Measurements from ENCODE around the gene KCNJ12.
"Not testable (repeated sequence)": the region's sequence is repeated elsewhere in the genome, so short reads cannot be mapped to it uniquely, and the experiment has no call there.

DNA sequence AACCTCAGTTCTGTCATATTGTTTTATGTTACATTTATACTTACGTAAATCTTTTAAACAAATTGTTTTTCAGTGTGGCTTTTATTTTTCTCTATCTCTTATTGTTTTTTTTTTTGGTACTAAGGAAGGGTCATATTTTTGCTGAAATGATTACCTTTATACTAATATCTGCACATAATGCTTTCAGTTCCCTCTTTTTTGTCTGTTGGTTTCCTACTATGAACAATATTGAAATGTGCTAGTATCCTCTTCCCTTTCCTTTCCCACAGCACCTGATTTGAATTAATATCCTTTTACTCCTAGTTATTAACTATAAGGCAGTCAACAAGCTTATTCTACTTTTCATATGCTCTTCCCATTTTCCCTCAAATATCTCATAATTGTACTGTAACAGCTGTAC lies 48.2 kb upstream of the KCNJ12 start:
- TF ChIP-seq, protein P1, sequence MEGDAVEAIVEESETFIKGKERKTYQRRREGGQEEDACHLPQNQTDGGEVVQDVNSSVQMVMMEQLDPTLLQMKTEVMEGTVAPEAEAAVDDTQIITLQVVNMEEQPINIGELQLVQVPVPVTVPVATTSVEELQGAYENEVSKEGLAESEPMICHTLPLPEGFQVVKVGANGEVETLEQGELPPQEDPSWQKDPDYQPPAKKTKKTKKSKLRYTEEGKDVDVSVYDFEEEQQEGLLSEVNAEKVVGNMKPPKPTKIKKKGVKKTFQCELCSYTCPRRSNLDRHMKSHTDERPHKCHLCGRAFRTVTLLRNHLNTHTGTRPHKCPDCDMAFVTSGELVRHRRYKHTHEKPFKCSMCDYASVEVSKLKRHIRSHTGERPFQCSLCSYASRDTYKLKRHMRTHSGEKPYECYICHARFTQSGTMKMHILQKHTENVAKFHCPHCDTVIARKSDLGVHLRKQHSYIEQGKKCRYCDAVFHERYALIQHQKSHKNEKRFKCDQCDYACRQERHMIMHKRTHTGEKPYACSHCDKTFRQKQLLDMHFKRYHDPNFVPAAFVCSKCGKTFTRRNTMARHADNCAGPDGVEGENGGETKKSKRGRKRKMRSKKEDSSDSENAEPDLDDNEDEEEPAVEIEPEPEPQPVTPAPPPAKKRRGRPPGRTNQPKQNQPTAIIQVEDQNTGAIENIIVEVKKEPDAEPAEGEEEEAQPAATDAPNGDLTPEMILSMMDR (IDR thresholded peaks at IDR 0.05): not testable (repeated sequence)
- not testable (repeated sequence) for TF ChIP-seq POLR2A (IDR thresholded peaks at IDR 0.05)
